Measurements from ENCODE around the gene NHLRC2.

The NHLRC2 gene

DNA sequence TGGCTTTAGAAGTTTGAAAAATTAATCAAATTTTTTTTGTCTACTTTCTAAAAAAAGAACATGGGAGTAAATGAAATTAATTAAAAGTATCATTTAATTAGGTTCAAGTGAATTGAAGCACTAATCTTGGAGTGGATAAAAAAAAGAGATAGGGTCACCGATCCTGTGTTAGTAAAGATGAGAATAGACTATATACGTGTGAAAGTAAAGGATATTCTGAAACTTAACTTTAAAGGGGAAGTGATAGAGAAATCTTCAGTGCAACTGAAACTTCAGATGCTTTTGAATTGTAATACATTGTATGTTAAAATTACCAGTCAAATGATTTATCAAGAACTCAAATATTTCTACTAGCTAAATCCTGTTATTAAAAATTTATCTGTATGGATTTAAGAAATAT is 4.8 kb downstream of the NHLRC2 start:
- no peak for DNase-seq (ENCODE audit: low spot score)

GRCh38 chr10:113865901-113866300 is 11.4 kb downstream of the NHLRC2 start:
- no peak for DNase-seq (ENCODE audit: low spot score)

DNA sequence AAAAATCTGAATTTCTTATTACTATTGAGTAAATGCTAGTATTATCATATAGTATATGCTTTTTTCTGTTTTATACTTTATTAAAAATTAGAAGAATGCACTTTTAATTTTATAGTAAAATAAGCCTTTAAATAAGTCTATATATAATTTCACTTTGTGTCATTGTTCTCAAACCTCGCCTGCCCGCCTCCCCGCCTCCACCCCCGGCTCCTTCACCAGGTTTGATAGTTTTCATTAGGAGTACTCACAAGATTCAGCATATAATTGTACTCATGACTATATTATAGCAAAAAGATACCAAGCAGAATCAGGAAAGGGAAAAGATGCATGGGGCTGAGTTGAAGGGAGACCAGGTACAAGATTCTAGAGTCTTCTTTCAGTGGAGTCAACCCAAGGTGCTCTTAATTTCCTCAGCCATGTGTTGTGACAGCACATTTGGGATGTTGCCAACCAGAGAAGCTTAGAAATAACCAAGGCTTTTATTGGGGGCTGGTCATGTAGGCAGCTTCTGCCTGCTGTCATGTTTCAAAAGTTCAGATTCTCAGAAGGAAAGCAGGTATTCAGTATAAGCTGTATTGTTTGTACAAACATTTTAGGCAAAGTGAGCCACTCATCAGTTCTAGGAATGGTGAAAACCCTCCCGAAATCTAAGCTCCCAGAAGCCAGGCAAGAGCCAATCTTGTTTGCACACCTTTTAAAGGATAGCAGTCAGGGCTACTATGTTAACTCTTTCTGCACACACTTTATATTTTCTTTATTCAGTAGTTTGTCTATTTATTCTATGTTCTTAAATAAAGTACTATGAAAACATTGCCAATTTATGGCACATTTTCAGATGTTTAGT is 12.3 kb downstream of the NHLRC2 start:
- no peak for DNase-seq (ENCODE audit: low spot score)

- no peak for DNase-seq (ENCODE audit: low spot score)
Measured at GRCh38 chr10:113867904-113868303, 13.4 kb downstream of the NHLRC2 start.

DNA sequence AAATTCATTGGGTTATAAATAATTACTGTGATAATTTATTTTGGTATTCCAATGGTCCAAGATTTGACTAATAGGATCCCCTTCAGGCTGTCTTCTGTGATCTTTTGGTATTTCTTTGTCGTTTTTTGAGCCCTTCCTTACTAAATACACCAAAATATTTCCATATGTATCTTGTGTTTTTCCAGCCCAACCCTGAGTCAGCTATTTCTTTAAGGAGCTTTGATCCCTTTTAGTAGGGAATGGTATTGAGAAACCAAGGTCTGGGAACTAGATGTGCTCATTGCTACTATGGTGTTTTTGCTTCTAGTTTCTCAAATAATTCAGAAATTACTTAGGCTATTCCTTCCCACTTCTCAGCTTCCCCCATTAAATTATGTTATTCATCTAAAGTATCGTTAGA is 15.3 kb downstream of the NHLRC2 start:
- no peak for DNase-seq (ENCODE audit: low spot score)

GRCh38 chr10:113872139-113873030 is 17.9 kb downstream of the NHLRC2 start:
- no peak for DNase-seq (ENCODE audit: low spot score)

DNA sequence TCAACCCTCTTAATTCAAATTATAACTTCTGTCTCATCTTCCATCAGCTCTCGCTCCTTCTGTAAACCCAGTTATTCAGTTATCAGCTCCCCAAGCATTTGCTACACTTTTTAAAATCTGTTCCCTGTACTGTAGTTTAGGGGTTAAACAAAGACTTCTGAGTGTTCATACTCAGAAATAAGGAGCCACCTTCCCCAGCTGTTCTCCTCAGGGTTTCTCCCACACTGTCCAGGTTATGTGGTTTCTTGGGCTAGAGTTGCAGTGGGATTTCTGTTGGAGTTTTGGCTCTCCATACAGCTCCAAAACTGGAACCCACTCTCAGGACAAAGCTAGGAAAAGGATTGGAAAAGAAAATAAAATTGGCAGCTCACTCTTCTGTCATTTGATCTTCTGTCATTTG is 20.8 kb downstream of the NHLRC2 start:
- no peak for DNase-seq (ENCODE audit: low spot score)

GRCh38 chr10:113876461-113876860 is 22.0 kb downstream of the NHLRC2 start:
- no peak for DNase-seq (ENCODE audit: low spot score)

DNA sequence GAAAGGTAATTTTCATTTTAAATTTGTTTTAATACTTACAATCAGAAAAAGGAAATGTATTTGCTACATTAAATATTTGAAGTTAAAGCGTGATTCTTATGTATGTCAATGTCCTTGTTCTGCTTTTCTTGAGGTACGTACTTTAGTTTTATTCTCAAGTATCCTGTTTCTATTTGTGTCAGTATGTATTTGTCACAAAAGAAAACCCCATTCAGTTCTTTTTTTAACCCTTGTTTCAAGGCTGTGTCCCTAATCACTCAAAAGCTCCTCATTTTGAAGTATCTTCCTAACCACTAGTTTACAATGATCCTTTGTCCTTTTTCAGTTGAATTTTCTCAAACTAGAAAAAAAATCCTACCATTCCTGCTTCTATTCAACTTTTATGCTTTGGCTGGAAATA is 25.2 kb downstream of the NHLRC2 start:
- no peak for DNase-seq (ENCODE audit: low spot score)

GRCh38 chr10:113880236-113880635 is 25.8 kb downstream of the NHLRC2 start:
- no peak for DNase-seq (ENCODE audit: low spot score)

DNA sequence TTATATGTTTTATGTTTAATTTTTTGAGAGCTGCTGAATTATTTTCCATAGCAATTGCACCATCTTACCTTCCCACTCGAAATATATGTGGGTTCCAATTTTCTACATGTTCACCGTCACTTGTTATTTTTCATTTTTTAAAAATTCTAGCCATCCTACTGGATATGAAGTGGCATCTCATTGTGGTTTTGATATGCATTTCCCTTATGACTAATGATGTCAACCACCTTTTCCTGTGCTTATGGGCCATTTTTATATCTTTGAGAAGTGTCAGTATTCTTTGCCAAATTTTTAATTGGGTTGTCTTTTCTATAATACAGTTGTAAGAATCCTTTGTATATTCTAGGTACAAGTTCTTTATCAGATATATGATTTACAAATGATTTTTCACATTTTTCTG is 27.8 kb downstream of the NHLRC2 start:
- no peak for DNase-seq (ENCODE audit: low spot score)

DNA sequence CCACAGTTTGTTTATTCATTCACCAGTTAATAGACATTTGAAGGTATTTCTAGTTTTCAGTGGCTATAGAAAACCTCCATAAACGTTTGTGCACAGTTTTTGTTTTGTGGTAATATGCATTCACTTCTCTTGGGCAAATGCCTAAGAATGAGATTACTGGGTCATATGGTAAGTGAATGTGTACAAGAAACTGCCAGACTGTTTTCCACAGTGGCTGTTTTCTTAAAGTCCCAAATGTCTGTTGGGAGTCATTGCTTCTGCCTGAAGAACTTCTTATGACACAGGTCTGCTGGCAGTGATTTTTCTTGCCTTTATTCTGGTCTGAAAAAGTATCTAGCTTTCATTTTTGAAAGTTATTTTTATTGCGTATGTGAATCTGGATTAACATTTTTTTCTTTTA is 35.5 kb downstream of the NHLRC2 start:
- DNase-seq (ENCODE audit: low spot score), result no peak

GRCh38 chr10:113890769-113891168 is 36.3 kb downstream of the NHLRC2 start:
- DNase-seq (ENCODE audit: low spot score), result no peak

- no peak for DNase-seq (ENCODE audit: low spot score)
Measured at GRCh38 chr10:113891476-113891875, 37.0 kb downstream of the NHLRC2 start.

GRCh38 chr10:113893570-113893969 is 39.1 kb downstream of the NHLRC2 start:
- DNase-seq (ENCODE audit: low spot score), result no peak

- DNase-seq (ENCODE audit: low spot score), result no peak
Measured at GRCh38 chr10:113894581-113894980, 40.1 kb downstream of the NHLRC2 start.

DNA sequence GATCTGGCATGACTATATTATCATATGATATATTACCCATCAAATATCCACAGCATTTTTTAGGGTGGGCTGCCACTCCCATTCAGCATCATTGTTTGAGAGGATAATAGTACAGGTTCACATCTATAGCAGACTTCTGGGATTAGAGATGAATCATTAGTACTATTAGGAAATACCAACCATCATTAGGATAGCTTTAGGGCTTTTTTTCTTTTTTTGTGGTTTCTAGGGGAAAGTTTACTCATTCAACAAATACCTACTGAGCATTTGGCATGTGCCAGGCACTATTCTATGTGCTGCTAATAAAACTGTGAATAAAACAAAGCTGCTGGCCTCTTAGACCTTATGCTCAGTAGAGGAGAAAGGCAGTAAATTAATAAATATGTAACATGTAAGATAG is 40.6 kb downstream of the NHLRC2 start:
- DNase-seq (ENCODE audit: low spot score), result no peak

- DNase-seq (ENCODE audit: low spot score), result no peak
Measured at GRCh38 chr10:113897693-113898618, 43.5 kb downstream of the NHLRC2 start.

DNA sequence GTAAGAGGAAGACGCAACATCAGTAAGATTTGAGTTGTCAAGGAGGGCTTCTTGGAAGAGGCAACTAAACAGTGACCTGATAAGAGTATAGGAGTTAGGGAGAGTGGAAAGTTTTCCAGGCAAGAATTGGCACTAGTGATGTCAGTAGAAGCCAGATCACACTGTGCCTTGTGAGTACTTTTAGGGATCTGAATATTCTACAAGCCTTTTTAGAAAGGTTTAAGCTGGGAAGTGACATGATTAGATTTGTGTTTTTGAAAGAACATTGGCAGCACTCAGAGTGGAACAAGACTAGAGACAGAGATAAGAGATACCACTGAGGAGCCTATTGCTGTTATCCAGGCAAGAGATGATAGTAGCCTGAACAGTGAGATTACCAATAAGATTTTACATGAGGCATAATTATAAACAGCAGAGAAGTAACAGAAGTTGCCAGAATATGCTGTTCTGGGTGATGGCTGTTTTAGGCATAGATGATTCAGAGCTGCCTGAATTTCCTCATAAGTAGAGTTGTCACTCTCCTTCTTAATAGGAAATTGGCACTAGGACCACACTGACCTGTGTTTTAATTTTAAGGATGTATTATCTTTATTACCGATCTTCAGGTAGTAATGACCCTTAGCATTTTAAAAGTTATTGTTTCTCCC is 45.6 kb downstream of the NHLRC2 start:
- no peak for DNase-seq (ENCODE audit: low spot score)

DNA sequence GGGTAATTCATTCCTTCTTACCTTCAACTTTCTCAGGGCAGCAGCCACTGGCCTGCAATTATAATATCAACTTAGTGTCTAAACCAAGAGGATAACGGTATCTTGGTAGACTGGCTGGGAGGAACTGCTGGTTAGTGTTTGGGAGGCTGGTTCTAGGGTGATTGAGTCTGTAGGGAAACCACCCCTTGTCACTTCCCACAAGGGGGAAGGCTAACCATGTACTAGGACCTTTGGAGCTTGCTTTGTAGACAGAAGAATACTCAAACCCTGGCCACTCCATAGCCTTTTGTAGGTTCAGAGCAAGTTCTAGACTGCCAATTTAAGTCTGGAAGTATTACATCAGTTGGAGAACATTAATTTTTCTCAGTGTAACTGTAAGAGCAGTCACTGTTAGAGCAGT is 51.3 kb downstream of the NHLRC2 start:
- no peak for DNase-seq (ENCODE audit: low spot score)

- DNase-seq (ENCODE audit: low spot score), result no peak
Measured at GRCh38 chr10:113907166-113907565, 52.7 kb downstream of the NHLRC2 start.

- no peak for DNase-seq (ENCODE audit: low spot score)
Measured at GRCh38 chr10:113908236-113908635, 53.8 kb downstream of the NHLRC2 start.

Data from HuH-7.5 (cell line).